Neuronal stem cell (in vitro differentiated cells): Measurements from ENCODE around the gene VGLL4.

Experiments
- DNase-seq: peaks from one replicate; pipeline ENCODE4 v3.0.0-alpha.2; 2013; ENCODE audit warnings: low spot score
- H2AFZ ChIP-seq: one replicate; pipeline ENCODE4 v1.6.1; 2013; ENCODE audit warnings: mild to moderate bottlenecking, low read length, inconsistent platforms
- H2AK5ac ChIP-seq: 2 replicates; pipeline ENCODE4 v1.6.1; 2013; ENCODE audit warnings: low read depth, mild to moderate bottlenecking, inconsistent platforms, low read length, moderate library complexity, mixed read lengths
- H2BK120ac ChIP-seq: 2 replicates; pipeline ENCODE4 v1.6.1; 2013; ENCODE audit warnings: low read depth, mild to moderate bottlenecking, inconsistent platforms, low read length, moderate library complexity, mixed read lengths
- H2BK12ac ChIP-seq: one replicate; pipeline ENCODE4 v1.6.1; 2013; ENCODE audit warnings: low read length, inconsistent platforms
- H2BK15ac ChIP-seq: 2 replicates; pipeline ENCODE4 v1.6.1; 2013; ENCODE audit warnings: mild to moderate bottlenecking, low read length, inconsistent platforms, mixed read lengths
- H2BK5ac ChIP-seq: one replicate; pipeline ENCODE4 v1.6.1; 2013; ENCODE audit warnings: inconsistent platforms, mild to moderate bottlenecking, low read length, moderate library complexity
- H3K14ac ChIP-seq: one replicate; pipeline ENCODE4 v1.6.1; 2013; ENCODE audit warnings: low read length, inconsistent platforms
- H3K18ac ChIP-seq: 2 replicates; pipeline ENCODE4 v1.6.1; 2013; ENCODE audit warnings: low read length, inconsistent platforms
- H3K23ac ChIP-seq: 2 replicates; pipeline ENCODE4 v1.6.1; 2013; ENCODE audit warnings: low read depth, mild to moderate bottlenecking, mixed read lengths, low read length, inconsistent platforms; ENCODE audit not compliant: poor library complexity
- H3K27ac ChIP-seq: replicated peaks from 3 replicates; pipeline ENCODE4 v1.5.1; 2013; ENCODE audit warnings: low read length, inconsistent platforms
- H3K27me3 ChIP-seq, 3 experiments: 2 replicates each; pipeline ENCODE4 v1.6.1; 2013; ENCODE audit warnings: low read length in 3 of 3, mild to moderate bottlenecking in 2 of 3, inconsistent platforms in 1 of 3, low read depth in 1 of 3, mixed read lengths in 1 of 3, moderate library complexity in 1 of 3; ENCODE audit not compliant: control insufficient read depth in 3 of 3, insufficient read depth in 3 of 3
- H3K36me3 ChIP-seq, 2 donors: replicated peaks in 1 of 2; 2 replicates each; pipeline ENCODE4 v1.6.1; 2013; ENCODE audit warnings: low read length in 2 of 2; ENCODE audit not compliant: control insufficient read depth in 2 of 2, insufficient read depth in 2 of 2
- H3K4ac ChIP-seq: 2 replicates; pipeline ENCODE4 v1.6.1; 2013; ENCODE audit warnings: inconsistent platforms, mild to moderate bottlenecking, low read length, moderate library complexity
- H3K4me1 ChIP-seq, 2 donors: 1 replicate in 1 of 2; 2 replicates in 1 of 2; pipeline ENCODE4 v1.6.1; 2013; ENCODE audit warnings: low read length in 2 of 2, low read depth in 1 of 2; ENCODE audit not compliant: control insufficient read depth in 2 of 2, insufficient read depth in 1 of 2
- H3K4me2 ChIP-seq: one replicate; pipeline ENCODE4 v1.6.1; 2013; ENCODE audit warnings: mild to moderate bottlenecking, low read length, inconsistent platforms; ENCODE audit not compliant: insufficient read depth, poor library complexity, severe bottlenecking
- H3K4me3 ChIP-seq, 2 donors: 2 replicates each; pipeline ENCODE4 v1.5.1; 2013; ENCODE audit warnings: low read length in 2 of 2, mild to moderate bottlenecking in 2 of 2, inconsistent platforms in 1 of 2, moderate library complexity in 1 of 2
- H3K79me1 ChIP-seq: one replicate; pipeline ENCODE4 v1.6.1; 2013; ENCODE audit warnings: low read depth, mild to moderate bottlenecking, inconsistent platforms, low read length, moderate library complexity
- H3K9ac ChIP-seq: one replicate; pipeline ENCODE4 v1.6.1; 2013; ENCODE audit warnings: mild to moderate bottlenecking, low read depth, low read length, inconsistent platforms; ENCODE audit not compliant: poor library complexity
- H3K9me3 ChIP-seq, 2 donors: replicated peaks in 1 of 2; 2 replicates each; pipeline versions ENCODE3 to v1.6.1; 2013; ENCODE audit warnings: low read length in 2 of 2, mild to moderate bottlenecking in 2 of 2, inconsistent platforms in 1 of 2, low read depth in 1 of 2, mixed read lengths in 1 of 2, moderate library complexity in 1 of 2; ENCODE audit not compliant: control insufficient read depth in 2 of 2, insufficient read depth in 1 of 2
- H4K8ac ChIP-seq: one replicate; pipeline ENCODE4 v1.6.1; 2013; ENCODE audit warnings: low read depth, mild to moderate bottlenecking, inconsistent platforms, low read length, moderate library complexity
- H4K91ac ChIP-seq: one replicate; pipeline ENCODE4 v1.6.1; 2013; ENCODE audit warnings: low read length, low read depth, mild to moderate bottlenecking, inconsistent platforms; ENCODE audit not compliant: poor library complexity
- WGBS, 2 donors: extraction: QIAGEN DNeasy Blood & Tissue Kit; methylation state at CpG; one replicate each; pipeline ENCODE4 v1.1.7; 2013; ENCODE audit warnings: missing lambda C conversion rate in 2 of 2, mixed read lengths in 1 of 2; ENCODE audit not compliant: insufficient read length in 2 of 2, insufficient replicate concordance in 1 of 2; ENCODE audit errors: extremely low coverage in 2 of 2; 5-methylcytosine and 5-hydroxymethylcytosine counted together

Gene VGLL4

DNA sequence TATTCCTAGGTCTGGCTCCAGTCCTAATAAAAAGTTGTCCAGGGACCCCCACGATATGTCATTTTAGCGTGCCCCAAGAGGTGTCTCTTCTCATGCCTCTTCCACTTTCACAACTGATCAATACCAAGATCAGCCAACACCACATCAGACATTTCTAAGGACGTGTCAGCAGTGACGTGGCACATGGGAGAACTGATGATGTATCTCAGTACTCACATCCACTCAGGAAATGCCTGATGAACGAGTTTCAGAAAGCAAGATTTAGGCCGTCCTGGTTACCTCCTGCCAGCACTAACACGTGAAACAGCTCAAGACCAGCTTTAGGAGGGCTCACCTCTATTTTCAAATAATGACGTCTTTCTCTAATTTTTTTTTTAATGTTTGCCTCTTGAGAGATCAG lies 19.6 kb downstream of the VGLL4 start:
- Histone ChIP-seq H2BK120ac (no peak overlapping the region), H4K91ac (no peak overlapping the region), H3K36me3 (peaks cover 0 to 21% of the 10 kb centered on the region in 2 donors), H2AFZ (no peak overlapping the region), H3K4ac (no peak overlapping the region), H3K27me3 (no peaks in the 10 kb centered on the region), H2BK5ac (no peak overlapping the region), H2BK15ac (no peak overlapping the region), H3K4me2 (no peak overlapping the region), H3K9ac (no peak overlapping the region), H3K23ac (no peak overlapping the region), H3K79me1 (peaks cover 5% of the 10 kb centered on the region), H3K14ac (no peak overlapping the region), H3K9me3 (peaks cover 0 to 18% of the 10 kb centered on the region in 2 donors), H3K4me1 (peaks cover 3 to 7% of the 10 kb centered on the region in 2 donors), H3K27ac (no peak overlapping the region), H4K8ac (no peak overlapping the region), H3K18ac (no peak overlapping the region), H2BK12ac (no peak overlapping the region), H3K4me3 (no peak overlapping the region), H2AK5ac (no peak overlapping the region)
- WGBS, 2 donors: no CpG with 5 or more reads among the region's 8 CpGs
- DNase-seq: no peak

DNA sequence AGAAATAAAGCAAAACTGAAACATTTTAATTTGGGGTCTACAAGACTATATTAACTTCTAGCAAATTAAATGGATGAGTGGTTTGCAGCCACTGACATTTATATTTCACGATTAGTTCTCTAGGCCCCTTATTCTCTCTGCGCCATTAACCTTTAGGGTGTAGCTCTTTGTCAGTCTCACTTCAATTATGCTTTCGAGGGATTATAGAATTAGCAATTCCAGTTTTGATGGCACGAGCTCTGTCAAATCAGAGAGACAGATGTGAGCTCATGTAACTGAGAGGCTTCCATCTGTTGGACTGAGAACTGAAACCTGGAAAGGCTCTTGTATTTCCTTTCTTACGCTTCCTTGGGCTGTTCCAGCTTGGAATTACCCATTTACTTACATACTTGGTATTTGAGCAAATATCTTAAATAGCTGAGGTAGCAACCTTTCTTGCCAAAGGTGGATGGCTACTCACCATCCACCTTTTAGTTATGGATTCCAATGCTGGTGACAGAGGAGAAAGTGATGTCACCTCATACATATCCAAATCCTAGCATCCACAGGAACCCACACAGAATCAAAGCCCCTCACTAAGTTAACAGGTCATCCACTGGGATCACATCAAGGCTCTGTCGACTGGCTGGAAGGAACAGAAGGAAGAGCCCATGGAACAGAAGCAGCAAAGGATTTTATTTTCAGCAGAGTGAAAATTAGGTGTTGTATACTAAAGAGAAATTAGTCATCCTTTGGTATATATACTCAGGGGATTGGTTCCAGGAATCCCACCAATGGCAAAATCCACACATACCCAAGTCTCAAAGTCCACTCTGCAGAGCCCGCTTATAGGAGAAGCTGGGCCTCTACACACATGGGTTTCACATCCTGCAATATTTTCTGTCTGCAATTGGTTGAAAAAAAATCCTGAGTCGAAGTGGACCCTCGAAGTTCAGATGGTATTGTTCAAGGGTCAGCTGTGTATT lies 20.8 kb downstream of the VGLL4 start:
- Histone ChIP-seq H2BK120ac (no peak overlapping the region), H2BK15ac (no peak overlapping the region), H3K18ac (no peak overlapping the region), H3K9me3 (peaks cover 0 to 13% of the 10 kb centered on the region in 2 donors), H2BK12ac (no peak overlapping the region), H3K4me2 (no peak overlapping the region), H2AFZ (no peak overlapping the region), H2BK5ac (no peak overlapping the region), H4K91ac (no peak overlapping the region), H3K4ac (no peak overlapping the region), H2AK5ac (no peak overlapping the region), H3K27me3 (no peaks in the 10 kb centered on the region), H3K79me1 (peaks cover 3% of the 10 kb centered on the region), H4K8ac (no peak overlapping the region), H3K9ac (no peak overlapping the region), H3K36me3 (peaks cover 0 to 21% of the 10 kb centered on the region in 2 donors), H3K14ac (no peak overlapping the region), H3K23ac (no peak overlapping the region), H3K27ac (no peak overlapping the region), H3K4me3 (no peak overlapping the region), H3K4me1 (peaks cover 5 to 7% of the 10 kb centered on the region in 2 donors)
- WGBS, 2 donors: no CpG with 5 or more reads among the region's 9 CpGs
- DNase-seq: no peak

DNA sequence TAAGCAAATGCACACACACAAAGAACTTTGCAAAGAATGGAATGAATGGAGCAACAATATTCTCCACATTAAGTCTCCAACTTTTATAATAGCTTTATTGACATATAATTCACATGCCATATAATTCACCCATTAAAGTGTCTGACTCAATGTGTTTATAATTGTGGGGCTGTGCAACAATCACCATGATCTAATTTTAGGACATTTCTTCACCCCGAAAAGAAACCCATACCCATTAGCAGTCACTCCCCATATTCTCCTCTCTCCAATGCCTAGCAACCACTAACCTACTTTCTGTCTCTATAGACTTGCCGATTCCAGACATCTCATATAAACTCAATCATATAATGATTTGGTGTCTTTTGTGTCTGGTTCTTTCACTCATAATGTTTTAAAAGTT lies 22.6 kb downstream of the VGLL4 start:
- Histone ChIP-seq H3K9ac (no peak overlapping the region), H2AK5ac (no peak overlapping the region), H3K4me3 (no peak overlapping the region), H2BK12ac (no peak overlapping the region), H4K8ac (no peak overlapping the region), H3K4me2 (no peak overlapping the region), H3K79me1 (peaks cover 6% of the 10 kb centered on the region), H3K27me3 (no peaks in the 10 kb centered on the region), H2BK15ac (no peak overlapping the region), H3K4me1 (peaks cover 7 to 14% of the 10 kb centered on the region in 2 donors), H4K91ac (no peak overlapping the region), H2BK5ac (no peak overlapping the region), H3K18ac (no peak overlapping the region), H2AFZ (no peak overlapping the region), H3K4ac (no peak overlapping the region), H3K36me3 (peaks cover 0 to 22% of the 10 kb centered on the region in 2 donors), H3K27ac (no peak overlapping the region), H2BK120ac (no peak overlapping the region), H3K23ac (no peak overlapping the region), H3K9me3 (peaks cover 0 to 13% of the 10 kb centered on the region in 2 donors), H3K14ac (no peak overlapping the region)
- DNase-seq: no peak
- WGBS, 2 donors: no CpG with 5 or more reads among the region's 2 CpGs

DNA sequence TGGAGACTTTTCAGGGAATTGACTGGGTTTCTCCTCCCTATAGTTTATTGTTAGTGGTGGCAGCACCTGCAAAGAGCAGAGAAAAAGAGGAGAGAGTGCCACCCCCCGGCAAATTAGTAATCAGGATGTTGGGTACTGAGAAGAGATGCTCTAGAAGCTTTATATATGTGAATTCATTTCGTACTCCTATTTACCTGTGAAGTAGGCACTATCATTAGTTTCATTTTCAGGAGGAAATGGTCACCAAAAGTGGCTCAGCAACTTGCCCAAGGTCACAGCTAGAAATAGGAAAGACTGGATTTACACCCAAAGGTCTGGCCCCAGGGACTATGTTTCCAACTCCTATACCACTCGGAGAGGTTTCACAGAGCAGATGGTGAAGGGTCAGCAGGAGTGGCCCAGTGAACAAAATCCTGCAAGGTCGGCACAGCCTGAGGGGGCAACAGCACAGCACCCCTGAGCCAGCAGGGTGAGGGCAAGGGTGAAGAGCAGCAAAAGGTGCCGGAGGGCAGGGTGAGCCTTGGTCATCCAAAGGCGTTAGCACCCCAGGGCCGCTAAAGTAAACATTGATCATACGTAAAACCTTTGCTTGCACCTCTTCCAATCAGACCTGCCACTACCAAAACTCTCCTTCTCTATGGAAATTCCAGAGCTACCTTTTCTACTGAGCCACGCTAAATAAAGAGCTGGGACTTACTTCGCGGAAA lies 23.6 kb downstream of the VGLL4 start:
- H2BK12ac ChIP-seq: no peak overlapping the region
- no peak overlapping the region for H3K9ac ChIP-seq
- no peak overlapping the region for H3K18ac ChIP-seq
- H3K79me1 ChIP-seq: peaks cover 6% of the 10 kb centered on the region
- peaks cover 0 to 13% of the 10 kb centered on the region in 2 donors for H3K9me3 ChIP-seq
- peaks cover 0 to 19% of the 10 kb centered on the region in 2 donors for H3K36me3 ChIP-seq
- no peak overlapping the region for H3K23ac ChIP-seq
- no CpG with 5 or more reads among the region's 11 CpGs for WGBS, 2 donors
- no peak overlapping the region for H3K4me3 ChIP-seq
- no peak overlapping the region for H3K4ac ChIP-seq
- H3K4me2 ChIP-seq: no peak overlapping the region
- H2BK120ac ChIP-seq: no peak overlapping the region
- H3K27me3 ChIP-seq: no peaks in the 10 kb centered on the region
- H2BK5ac ChIP-seq: no peak overlapping the region
- H3K4me1 ChIP-seq: peaks cover 7 to 19% of the 10 kb centered on the region in 2 donors
- no peak overlapping the region for H4K8ac ChIP-seq
- no peak overlapping the region for H3K27ac ChIP-seq
- no peak overlapping the region for H2BK15ac ChIP-seq
- H2AK5ac ChIP-seq: no peak overlapping the region
- no peak overlapping the region for H3K14ac ChIP-seq
- H2AFZ ChIP-seq: no peak overlapping the region
- H4K91ac ChIP-seq: no peak overlapping the region
- DNase-seq: no peak
